Transverse colon (tissue), 3 donors: ENCODE measurements around the gene TRMT1.

ENCODE experiments used
- CTCF ChIP-seq, 5 experiments: fragments of 200-600 bp in 3 of 5; fragments of 450-650 bp in 2 of 5; sonication (generic) in 3 of 5; IDR thresholded peaks; 1 replicate in 2 of 5; 2 replicates in 3 of 5; pipeline ENCODE4 v1.5.1; 2016 to 2017; ENCODE audit warnings: antibody characterized with exemption in 5 of 5, inconsistent platforms in 3 of 5, mild to moderate bottlenecking in 2 of 5, moderate library complexity in 1 of 5
- POLR2A ChIP-seq: fragments of 450-650 bp; IDR thresholded peaks from one replicate; pipeline ENCODE4 v1.6.1; 2016; ENCODE audit warnings: antibody characterized with exemption, mild to moderate bottlenecking, moderate library complexity

- TF ChIP-seq POLR2A: no peak
- no peak for TF ChIP-seq CTCF (IDR thresholded peaks at IDR 0.05)
These were observed 22.3 kb upstream of the TRMT1 start for GRCh38 chr19:13138916-13139198.
